Measurements from ENCODE around the gene GFY.

Gene GFY, protein sequence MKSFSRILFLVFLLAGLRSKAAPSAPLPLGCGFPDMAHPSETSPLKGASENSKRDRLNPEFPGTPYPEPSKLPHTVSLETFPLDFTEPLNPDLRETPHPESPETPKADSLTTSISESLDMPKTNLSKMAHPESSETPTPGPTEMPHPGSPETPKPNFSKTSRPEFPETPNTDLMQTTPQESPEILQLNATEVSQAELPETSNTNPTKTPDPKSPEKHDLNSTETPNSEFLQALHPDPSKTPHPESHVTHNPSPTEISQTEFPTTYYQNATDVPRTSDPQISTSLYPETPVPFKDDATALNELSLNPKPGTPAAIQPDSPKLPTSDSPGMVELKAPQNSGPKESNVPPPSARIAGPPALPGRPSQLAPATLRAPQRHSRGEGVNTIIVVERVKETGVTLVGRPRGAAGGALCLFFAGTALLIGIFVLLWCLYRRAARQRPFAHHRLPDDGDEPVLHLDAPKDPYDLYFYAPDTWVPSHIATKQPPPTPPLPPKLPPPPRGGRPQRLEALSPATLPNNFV

DNA sequence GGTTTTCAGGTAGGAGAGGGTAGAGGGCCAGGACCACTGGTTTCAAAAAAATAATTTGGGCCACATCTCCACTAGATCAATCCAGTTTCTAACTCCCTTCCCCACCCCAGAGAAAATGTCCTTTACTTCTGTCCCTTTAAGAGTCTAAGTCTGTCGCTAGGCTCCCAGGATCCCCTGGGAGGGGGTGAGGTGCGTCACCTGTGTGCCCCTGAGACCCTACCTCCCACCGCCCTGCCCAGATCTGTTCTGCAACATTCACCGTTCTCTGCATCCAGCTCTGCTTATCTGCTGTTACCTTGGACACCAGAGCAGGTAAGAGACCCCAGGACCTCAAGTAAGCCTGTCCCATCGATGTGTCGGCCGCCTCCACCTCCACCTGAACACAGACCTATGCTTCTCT is at the start of gene GFY:
GFY (plus strand) TSS at position 211 of the 400 bp plus-strand sequence. CDS start 1,043 bp downstream, outside the sequence.
- DNase-seq (ENCODE audit: low read depth in 1 of 2, low spot score in 1 of 2), result no peak

DNA sequence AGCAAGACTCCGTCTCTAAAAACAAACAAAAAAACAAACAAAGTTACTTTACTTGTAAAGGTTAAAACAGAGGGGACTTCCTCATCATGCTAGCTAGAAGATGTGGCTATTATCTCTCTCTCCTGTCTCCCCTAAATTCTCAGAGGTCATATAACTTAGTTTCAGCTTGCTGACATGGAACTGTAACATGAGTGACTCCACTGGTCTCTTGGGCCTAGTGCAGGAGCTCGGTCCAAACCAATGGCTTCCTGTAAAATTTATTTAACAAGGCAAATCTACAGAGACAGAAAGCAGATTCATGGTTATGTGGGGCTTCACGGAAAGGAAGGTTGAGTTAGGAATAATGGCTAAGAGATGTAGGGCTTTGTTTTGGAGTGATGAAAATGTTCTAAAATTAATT is 46.7 kb upstream of the GFY start:
- DNase-seq (ENCODE audit: low read depth in 1 of 2, low spot score in 1 of 2), result no peak

DNA sequence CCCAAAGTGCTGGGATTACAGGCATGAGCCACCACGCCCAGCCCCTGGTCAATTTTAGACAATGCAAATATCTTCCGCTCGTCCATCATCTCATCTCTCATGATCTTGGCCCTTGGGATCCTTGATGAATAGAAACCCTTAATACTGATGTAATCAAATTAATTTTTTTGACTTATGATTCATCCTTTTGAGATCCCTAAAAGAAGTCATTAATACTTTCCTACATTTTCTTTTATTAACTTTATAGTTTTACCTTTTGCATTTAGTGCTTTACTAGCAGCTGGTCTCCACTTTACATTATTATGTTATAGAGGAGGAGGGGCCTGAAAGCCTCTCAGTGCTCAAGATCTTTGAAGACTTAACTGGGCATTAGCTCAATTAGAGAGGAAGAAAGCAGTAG is 44.8 kb upstream of the GFY start:
- DNase-seq (ENCODE audit: low read depth in 1 of 2, low spot score in 1 of 2), result no peak

DNA sequence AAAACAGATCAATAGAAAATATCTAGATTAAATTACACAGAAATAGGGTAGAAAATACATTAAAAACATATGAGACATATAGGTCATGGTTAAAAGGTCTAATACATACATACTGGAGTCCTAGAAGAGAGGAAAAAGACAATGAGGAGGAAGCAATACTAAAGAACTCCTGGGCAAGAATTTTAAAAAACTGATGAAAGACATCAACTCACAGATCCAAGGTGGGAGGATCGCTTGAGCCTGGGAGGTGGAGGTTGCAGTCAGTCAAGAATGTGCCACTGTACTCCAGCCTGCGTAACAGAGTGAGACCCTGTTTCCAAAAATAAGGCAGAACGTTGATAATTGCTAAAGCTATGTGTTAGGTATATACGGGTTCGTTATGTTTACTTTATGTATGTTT is 42.5 kb upstream of the GFY start:
- no peak for DNase-seq (ENCODE audit: low read depth in 1 of 2, low spot score in 1 of 2)

DNA sequence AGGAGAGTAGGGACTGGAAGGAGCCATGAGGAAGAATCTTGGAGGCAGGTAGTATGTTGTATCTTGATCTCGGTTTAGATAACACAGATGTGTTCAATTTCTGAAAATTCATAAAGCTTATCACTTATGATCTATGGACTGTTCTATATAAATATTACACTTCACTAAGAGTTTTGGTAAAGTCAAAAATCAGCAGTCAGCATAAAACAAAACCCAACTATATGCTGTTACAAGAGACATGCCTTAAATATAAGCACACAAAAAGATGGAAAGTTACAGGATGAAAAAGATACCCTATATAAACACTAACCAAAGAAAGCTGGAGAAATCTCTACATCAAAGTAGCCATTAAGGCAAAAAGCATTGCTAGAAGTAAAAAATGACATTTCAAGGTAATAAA is 41.6 kb upstream of the GFY start:
- no peak for DNase-seq (ENCODE audit: low read depth in 1 of 2, low spot score in 1 of 2)

DNA sequence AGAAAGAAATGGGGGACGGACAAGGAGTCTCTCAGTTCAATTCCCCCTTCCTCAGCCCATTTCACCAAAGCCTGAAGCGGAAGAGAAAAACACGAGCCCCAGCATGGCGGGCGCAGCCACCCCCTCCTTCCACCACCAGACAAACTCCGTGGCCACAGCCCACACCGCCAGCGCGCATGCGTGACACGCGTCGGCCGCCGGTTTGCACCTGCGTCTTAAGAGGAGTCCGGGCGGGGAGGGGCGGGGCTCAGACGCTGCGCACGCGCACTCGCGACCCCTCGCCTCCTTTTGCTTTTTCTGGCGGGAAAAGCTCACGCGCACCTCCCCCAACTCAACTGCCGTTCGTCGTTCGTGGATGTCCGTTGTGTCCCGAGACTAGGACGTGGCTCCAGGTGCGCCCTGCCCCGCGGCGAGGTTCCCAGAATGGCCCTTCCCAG is 37.2 kb upstream of the GFY start, which contains the start of gene KASH5:
KASH5 (plus strand) TSS at position 314 of the 437 bp plus-strand sequence. CDS start 2,635 bp downstream, outside the sequence.
- DNase-seq (ENCODE audit: low read depth in 1 of 2, low spot score in 1 of 2), result peak; percentile 63 to 86

DNA sequence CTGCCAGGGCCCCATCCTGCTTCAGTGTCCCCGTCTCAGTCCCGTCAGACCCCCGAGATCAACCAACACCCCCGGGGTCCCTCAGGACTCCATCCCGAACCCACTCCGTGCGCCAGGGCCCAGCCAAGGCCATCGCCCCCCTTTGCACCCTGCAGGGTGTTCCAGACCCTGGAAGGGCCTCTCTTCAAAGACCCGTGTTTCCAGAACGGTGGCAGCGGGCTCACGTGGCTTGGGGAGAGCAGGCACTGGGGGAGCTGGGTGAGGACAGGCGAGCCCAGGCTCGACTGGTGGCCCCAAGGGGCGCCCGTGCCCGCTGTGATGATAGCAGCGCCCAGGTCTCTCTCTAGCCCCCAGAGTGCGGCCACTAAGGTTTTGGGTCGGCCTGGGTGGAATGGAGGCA is 35.8 kb upstream of the GFY start:
- no peak for DNase-seq (ENCODE audit: low read depth in 1 of 2, low spot score in 1 of 2)

DNA sequence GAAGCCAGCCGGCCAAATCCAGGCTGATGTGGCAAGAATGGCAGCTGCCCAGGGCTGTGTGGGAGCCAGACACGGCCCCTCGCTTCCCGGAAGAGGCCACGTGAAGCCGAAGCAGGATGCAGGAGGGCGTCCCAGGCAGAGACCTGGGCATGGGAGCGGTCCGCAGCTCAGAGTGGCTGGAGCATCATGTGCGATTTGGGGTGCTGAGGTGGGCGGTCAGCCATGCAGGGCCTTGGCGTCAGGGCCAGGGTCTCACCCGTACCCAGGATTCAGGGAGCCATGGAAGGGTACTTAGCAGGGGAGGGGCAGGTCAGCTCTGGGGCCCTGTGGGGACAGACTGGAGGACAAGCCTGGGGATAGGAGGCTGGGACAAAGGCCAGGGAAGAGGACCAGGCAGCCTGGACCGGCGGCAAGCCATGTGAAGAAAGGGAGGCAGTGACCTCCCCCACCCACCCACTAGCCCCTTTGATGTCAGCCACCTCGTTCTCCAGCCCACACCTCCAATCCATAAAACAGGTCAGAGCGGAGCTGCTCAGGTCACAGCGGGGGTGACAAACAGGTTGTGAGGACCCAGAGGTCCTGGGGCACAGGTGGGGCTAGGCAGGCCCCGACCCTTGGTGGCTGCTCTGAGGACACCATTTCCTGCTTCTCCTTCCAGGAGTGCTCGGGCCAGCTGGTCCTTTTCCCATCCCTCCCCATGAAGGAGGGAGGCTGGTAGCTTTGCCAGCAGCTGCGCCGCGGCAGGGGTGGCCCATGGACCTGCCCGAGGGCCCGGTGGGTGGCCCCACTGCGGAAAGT is 34.9 kb upstream of the GFY start:
- DNase-seq (ENCODE audit: low read depth in 1 of 2, low spot score in 1 of 2), result no peak

DNA sequence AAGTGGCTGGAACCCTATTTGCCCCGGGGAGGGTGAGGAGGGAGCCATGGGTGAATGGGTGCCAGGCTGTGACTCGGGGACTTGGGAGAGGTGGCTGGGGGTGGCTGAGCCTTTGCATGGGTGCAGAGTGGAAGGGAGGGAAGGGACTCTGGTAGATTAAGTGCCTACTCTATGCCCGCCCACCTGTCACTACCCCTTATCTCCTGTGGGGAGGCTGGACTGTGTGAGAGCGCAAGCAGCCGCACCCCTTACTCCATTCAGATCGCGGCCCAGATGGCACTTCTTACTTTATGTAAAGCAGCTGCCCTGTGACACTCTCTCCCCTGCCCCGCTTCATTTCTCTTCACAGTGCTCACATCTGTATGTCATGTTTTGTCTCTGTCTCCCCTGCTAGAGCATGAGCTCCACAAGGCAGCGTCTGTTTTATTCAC is 34.2 kb upstream of the GFY start:
- DNase-seq (ENCODE audit: low read depth in 1 of 2, low spot score in 1 of 2), result no peak

DNA sequence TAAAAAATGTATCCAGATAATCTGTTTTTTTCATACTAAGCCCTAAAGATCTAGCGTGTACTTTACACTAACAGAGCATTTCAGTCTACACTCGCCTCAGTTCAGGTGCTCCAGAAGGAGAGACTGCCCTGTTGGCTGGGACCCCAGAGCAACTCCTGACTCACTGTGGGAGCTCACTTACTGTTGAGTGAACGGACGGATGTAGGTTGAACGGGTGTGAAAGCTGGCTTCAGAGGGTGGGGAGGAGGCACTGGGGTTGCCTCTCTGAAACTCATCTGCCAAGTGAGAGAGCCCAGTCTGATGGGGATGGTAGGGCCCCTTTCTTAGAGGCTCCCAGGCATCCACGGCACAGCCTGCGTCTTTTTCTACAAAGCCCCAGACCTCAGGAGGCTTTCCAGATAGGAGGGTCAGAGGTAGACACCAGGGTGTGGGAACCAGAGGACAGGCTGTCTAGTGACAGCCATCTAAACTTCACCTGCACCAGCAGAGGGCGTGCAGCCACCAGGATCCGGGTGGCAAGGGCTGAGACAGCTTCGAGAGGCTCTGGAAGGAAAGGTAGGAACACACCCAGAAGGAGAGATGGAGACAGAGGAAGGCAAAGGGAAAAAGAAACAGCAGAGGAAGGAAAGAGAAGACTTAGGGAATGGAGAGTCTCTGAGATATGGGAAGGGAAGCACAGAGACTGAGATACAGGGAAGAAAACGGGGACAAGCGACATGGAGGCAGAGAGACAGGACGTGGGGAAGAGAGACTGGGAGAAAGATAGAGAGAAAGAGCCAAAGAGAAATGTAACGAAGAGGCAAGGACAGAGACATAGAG is 33.4 kb upstream of the GFY start:
- DNase-seq (ENCODE audit: low read depth in 1 of 2, low spot score in 1 of 2), result peak; percentile 64 to 67

DNA sequence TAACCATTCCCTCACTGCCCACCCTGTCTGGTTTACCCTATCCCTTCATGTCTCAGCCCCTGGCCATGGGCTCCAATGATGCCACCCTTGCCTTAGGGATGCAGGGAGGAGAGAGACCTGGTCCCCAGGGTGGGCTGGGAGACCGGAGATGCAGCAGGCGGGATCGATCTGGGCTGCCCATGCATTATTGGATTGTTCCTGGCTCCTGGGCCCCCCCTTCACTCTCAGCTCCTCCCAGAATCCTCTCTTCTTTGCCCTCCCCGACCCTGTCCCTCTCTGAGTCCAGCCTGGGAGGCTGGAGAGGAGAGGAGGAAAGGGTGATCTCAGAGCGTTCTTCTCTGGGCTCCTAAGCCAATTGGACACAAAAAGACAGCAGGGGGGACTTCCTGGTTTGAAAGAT is 31.3 kb upstream of the GFY start:
- DNase-seq (ENCODE audit: low read depth in 1 of 2, low spot score in 1 of 2), result no peak

DNA sequence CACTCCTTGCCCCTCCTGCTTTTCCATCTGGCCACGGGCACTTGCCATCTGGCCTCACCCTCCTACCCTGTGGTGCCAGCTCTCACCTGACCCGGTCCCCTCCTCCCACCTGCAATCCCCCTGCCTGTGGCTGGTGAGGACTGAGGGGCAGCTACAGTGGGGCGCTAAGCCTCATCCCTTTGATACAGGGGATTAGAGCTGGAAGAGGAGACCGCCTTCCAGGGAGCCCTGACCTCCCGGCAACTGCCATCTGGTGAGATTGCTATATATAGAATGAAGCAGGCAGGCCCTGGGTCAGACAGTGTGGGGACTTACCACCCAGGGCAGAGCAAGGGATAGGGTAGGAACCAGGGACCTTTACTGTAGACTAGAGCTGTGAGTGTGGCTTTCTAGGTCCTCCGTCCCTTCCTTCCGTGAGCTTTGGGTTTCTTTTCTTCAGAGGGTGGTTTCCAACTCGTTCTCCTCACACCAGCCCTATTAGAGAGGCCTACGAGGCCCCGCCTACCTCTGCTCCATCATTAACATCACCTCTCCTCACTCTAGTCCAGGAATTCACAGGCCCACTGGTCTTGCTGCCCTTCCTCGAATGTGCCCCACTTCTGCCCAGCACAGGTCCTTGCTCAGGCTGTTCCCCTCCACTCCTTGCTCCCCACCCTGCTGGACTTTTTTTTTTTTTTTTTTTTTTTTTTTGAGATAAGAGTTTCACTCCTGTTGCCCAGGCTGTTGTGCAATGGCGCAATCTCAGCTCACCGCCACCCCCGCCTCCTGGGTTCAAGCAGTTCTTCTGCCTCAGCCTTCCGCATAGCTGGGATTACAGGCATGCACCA is 29.4 kb upstream of the GFY start:
- DNase-seq (ENCODE audit: low read depth in 1 of 2, low spot score in 1 of 2), result no peak

DNA sequence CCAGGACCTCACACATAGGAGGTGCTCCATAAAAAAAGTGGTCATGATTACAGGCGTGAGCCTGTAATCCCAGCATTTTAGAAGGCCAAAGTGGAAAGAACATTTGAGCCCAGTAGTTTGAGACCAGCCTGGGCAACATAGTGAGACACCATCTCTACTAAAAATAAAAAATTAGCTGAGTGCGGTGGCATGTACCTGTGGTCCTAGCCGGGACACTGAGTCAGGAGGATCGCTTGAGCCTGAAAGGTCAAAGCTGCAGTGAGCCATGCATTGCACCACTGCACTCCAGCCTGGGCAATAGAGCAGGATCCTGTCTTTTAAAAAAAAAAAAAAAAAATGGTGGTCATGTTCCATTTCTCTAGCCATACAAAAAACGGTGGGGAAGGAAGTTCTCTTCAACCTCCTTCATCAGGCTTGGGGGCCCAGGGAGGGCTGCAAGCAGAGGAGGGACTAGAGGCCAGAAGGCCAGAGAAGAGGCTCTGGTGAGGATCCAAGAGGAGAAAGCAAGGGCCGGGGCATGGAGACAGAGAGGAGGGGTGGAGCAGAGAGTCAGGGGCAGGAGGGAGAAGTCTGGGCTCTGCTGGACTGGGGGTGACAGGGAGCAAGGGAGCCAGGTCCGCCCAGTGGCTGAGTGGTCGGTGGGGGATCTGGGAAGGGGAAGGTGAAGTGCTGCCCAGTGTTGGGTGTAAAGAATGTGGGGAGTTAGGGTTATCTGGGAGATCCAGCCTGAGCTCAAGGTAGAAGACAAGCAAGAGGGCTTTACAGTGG is 28.3 kb upstream of the GFY start:
- DNase-seq (ENCODE audit: low read depth in 1 of 2, low spot score in 1 of 2), result no peak

DNA sequence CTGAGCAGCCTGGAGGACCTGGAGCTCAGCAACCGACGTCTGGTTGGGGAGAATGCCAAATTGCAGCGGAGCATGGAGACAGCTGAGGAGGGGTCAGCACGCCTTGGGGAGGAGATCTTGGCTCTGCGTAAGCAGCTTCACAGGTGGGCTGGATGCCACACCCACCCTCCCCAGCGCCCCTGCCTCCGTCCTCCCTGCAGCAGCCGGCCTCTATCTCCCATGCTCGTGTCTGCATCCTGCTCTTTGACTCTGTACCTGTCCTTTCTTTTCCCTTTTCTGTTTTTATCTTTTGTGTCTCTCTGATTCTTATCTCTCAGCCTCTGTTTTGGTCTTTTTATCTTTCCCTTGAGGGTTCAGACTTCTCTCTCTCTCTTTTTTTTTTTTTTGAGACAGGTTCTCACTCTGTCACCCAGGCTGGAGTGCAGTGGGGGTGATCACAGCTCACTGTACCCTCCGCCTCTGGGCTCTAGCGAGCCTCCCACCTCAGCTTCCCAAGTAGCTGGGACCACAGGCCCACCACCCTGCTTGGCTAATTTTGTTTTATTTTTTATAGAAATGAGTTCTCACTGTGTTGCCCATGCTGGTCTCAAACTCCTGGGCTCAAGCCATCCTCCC is 27.1 kb upstream of the GFY start:
- no peak for DNase-seq (ENCODE audit: low read depth in 1 of 2, low spot score in 1 of 2)

DNA sequence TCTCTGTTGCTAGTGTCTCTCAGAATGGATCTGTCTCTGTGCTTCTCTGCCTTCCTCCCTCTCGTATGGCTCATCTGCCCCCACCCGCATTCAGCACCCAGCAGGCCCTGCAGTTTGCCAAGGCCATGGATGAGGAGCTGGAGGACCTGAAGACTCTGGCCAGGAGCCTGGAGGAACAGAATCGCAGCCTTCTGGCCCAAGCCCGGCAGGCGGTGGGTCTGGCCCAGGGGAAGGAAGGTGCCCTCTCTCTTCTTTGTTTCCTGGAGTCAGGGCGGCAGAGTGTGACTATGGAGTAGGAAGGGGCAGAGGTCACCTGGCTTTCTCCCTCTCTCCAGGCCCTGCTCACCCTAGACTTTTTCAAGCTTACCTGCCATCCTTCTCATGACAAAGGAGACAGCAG is 26.3 kb upstream of the GFY start:
- DNase-seq (ENCODE audit: low read depth in 1 of 2, low spot score in 1 of 2), result no peak

DNA sequence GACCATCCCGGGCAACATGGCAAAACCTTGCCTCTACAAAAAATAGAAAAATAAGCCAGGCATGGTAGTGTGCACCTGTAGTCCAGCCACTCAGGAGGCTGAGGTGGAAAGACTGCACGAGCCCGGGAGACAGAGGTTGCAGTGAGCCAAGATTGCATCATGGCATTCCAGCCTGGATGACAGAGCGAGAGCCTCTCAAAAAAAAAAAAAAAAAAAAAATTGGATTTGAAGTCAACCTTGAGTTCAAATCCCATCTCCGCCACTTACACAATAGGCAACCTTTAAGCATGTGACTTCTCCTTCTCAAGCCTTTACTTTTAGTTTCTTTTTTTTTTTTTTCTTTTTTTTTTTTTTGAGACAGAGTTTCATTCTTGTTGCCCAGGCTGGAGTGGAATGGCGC is 25.2 kb upstream of the GFY start:
- no peak for DNase-seq (ENCODE audit: low read depth in 1 of 2, low spot score in 1 of 2)

DNA sequence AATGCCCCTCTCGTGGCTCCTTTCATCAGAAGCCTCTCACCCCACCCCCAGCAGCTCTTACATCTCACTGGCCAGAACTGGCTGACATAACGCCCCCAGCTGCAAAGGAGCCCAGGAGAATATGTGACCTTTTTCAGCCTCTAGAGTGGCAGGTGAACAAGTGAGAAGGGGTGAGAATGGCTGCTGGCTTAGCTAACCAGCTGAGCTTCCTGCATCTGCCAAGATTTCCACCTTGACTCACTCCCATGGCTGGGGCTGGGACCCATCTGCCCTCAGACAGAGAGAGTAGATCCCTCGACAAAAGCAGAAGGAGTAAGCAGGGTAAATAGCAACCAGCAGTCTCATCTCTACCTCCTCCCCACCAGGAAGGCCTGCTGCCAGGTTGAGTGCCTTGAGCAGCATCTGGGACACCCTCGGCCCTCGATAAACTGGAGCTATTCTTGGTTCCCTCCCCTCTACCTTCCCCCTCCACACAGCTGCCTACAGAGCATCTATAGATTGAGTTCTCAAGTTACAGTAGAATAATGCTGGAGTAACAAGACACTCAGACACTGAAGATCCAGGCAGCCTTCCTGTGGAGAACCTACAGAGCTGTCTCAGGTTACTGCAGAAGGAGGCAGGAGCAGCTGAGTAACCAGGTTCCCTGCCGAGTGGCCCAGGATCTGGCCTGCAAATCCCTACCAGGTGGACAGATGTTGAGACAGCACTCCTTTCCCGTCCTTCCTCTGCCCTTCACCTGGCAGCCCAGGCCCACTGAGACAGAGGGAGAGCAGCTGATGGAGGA is 21.6 kb upstream of the GFY start:
- DNase-seq (ENCODE audit: low read depth in 1 of 2, low spot score in 1 of 2), result no peak

DNA sequence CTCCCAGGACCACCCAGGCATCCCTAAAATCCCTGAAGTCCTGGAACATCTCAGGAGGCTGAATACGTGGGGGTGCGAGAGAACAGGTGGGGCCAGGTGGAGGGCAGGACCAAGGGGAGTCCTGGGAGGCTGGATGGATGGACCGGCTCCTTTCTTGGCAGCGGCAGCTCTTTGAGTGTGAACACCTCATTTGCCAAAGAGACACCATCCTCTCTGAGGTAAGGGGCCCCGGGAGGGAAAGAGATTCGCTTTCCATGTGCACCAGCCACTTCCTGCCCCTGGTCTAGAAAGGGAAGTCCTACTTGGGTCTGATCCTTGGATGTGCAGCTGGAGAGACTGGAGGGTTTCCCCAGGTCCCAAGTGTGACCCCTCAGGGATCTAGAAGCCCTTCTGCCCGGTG is 18.1 kb upstream of the GFY start:
- no peak for DNase-seq (ENCODE audit: low read depth in 1 of 2, low spot score in 1 of 2)

Measured in stimulated activated CD4-positive, alpha-beta T cell treated with anti-CD3 and anti-CD28 coated beads, Interleukin-15, amount 100 ng/mL, for 1 hour (primary cell).